Omental fat pad (tissue), 4 donors: ENCODE measurements around the gene COL8A1. TPM values are rescaled to one million over a fixed set of nuclear protein-coding genes. Genes with fewer than 3 reads are reported as not detected.

Source experiments
- ATAC-seq: fragments of 150-250 bp; one replicate; pipeline ENCODE4 v1.9.1; 2016; ENCODE audit warnings: mild to moderate bottlenecking, moderate library complexity; ENCODE audit not compliant: low FRiP score
- DNase-seq: peaks from one replicate; pipeline ENCODE4 v3.0.0-alpha.2; 2019; ENCODE audit warnings: low spot score
- total RNA-seq, 4 donors: library from RNA; depleted of rRNA; stranded (reverse); fragments of >200 nt; gene quantifications; one replicate each; pipeline ENCODE4 v1.1.0, GENCODE V29; 2016
- TF ChIP-seq, protein P1 (sequence below), 3 donors: fragments of 450-650 bp; IDR thresholded peaks; one replicate each; pipeline ENCODE4 v1.5.1; 2016 to 2017; ENCODE audit warnings: antibody characterized with exemption in 3 of 3, mild to moderate bottlenecking in 3 of 3, moderate library complexity in 2 of 3

COL8A1 gene
- total RNA-seq, 4 donors from 2014 or later = 16.7 to 303 (median 151) TPM

DNA sequence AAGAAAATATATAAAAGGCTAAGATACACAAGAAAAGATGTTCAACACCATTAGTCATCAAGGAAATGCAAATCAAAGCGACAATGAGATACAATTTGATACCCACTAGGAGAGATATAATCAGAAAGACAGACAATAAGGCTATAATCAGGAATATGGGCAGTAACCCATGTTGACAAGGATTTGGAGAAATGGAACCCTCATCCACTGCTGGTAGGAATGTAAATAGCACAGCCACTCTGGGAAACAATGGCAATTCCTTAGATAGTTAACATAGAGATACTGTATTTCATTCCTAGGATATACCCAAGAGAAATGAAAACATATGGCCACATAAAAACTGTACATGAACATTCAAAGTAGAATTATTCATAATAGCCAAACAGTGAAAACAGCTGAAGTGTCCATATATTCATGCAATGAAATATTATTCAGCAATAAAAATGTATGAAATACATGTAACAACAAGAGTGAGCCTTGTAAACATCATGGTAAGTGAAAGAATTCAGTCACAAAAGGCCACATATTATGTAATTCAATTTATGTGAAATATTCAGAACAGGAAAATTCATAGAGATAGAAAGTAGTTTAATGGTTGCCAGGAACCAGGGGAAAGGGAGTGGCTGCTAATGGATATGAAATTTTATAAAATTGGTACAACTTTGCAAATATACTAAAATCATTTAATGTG is 18.2 kb upstream of the COL8A1 start:
- DNase-seq (no peak), ATAC-seq (no peak)
- TF ChIP-seq, protein P1, sequence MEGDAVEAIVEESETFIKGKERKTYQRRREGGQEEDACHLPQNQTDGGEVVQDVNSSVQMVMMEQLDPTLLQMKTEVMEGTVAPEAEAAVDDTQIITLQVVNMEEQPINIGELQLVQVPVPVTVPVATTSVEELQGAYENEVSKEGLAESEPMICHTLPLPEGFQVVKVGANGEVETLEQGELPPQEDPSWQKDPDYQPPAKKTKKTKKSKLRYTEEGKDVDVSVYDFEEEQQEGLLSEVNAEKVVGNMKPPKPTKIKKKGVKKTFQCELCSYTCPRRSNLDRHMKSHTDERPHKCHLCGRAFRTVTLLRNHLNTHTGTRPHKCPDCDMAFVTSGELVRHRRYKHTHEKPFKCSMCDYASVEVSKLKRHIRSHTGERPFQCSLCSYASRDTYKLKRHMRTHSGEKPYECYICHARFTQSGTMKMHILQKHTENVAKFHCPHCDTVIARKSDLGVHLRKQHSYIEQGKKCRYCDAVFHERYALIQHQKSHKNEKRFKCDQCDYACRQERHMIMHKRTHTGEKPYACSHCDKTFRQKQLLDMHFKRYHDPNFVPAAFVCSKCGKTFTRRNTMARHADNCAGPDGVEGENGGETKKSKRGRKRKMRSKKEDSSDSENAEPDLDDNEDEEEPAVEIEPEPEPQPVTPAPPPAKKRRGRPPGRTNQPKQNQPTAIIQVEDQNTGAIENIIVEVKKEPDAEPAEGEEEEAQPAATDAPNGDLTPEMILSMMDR (IDR thresholded peaks at IDR 0.05) = no peak

DNA sequence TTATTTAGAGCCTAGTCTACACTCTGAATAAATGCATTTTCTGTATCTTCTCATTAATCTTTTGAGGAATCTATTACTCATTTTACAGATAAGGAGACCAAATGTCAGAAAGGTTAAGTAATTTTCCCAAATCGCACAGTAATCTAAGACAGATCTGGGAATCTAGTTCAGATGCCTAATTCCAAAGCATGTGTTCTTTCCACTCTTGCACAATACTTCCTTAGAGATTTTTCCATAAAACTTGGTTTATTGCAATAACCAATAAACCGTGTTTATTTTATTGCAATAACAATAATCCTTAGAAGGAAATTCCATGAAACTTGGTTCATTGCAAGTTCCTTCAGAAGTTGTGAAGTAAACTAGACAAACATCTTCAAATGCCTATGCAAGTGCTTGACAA is 17.4 kb upstream of the COL8A1 start:
- TF ChIP-seq, protein P1 (IDR thresholded peaks at IDR 0.05) = no peak
- ATAC-seq (no peak), DNase-seq (no peak)

DNA sequence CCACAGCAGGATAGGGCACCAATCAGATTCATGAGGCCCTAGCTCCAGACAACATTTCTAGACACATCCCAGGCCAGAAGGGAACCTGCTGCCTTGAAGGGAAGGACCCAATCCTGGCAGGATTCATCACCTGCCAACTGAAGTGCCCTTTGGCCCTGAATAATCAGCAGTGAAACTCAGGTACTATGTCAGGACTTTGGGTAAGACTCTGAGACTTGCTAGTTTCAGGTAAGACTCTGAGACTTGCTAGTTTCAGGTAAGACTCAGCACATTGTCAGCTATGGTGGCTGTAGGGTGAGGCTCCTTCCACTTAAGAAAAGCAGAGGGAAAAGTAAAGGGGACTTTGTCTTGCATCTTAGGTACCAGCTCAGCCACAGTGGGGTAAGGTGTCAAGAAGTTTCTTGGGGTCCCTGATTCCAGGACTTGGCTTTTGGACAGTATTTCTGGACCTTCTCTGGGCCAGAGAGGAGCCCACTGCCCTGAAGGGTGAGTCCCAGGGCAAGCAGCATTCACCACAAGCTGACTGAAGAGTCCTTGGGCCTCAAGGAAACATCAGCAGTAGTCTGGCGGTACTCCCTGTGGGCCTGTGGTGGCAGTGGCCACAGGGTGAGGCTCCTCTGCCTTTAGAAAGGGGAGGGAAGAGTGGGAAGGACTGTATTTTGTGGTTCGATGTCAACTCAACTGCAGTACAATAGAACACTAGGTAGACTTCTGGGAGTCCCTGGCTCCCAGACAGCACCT is 13.7 kb upstream of the COL8A1 start:
- DNase-seq (no peak), ATAC-seq (no peak)
- TF ChIP-seq, protein P1 (IDR thresholded peaks at IDR 0.05) = no peak

DNA sequence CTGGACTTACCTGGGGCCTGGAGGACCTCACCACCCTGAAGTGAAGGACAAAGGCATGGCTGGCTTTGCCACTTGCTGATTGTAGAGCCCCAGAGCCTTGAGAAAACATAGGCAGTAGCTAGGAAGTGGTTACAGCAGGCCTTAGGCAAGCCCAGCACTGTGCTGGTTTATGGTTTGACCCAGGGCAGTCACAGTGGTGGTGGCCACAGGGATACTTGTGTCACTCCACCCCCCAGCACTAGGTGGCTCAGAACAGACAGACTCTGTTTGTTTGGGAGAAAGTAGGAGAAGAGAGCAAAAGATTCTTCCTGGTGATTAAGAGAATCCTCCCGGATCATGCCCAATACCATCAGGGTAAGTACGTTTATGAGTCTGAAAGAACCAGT is 13.2 kb upstream of the COL8A1 start:
- ATAC-seq = peak; percentile 11
- no peak for DNase-seq
- TF ChIP-seq, protein P1 (IDR thresholded peaks at IDR 0.05) = no peak

DNA sequence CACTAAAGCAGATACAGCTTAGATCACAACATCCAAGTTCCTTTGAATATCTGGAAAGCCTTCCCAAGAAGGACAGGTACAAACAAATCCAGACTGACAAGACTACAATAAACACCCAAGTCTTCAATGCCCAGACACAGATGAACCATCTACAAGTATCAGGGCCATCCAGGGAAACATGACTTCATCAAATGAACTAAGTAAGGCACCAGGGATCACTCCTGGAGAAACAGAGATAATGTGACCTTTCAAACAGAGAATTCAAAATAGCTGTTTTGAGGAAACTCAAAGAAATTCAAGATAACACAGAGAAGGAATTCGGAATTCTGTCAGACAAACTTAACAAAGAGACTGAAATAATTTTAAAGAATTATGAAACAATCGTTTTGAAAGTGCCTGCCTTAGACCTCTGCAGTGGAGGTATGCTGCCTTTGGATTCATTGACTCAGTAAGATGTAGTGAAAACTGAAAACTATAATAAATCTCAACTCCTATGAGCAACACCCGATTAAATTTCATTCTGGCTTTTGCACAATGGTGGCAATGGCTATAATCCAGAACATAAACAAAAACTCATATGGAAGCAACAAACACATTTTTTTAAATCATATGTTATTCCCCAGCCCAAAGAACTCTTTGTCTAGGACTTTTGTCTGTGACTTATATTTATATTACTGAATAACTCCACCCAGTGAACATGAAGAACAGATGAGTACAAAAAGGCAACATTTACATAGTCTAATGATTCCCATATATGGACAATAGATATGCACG is 12.6 kb upstream of the COL8A1 start:
- DNase-seq = no peak
- peak; percentile 52 for ATAC-seq
- TF ChIP-seq, protein P1 (IDR thresholded peaks at IDR 0.05) = no peak

DNA sequence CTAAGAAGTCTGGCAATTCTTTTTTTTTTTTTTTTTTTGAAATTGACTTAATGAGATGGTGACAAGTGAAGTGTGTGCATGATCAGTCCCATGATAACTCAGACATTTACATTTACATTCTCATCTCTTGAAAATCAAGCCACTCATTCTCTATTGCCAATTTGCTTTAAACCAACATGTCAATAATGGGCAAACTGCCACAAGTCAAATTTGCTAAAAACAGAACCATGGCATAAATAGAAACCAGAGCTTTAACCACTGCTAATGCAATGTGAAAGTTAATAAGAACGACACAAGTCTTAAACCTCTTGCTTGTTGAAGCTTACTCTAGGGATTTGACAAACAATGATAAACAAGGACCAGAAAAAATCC is 12.0 kb upstream of the COL8A1 start:
- ATAC-seq (no peak), DNase-seq (no peak)
- TF ChIP-seq, protein P1 (IDR thresholded peaks at IDR 0.05) = no peak
